Fibroblast of skin of abdomen (primary cell): Measurements from ENCODE around the gene CELA3B.
"Not testable (repeated sequence)": the region's sequence is repeated elsewhere in the genome, so short reads cannot be mapped to it uniquely, and the experiment has no call there.

Source experiments
- DNase-seq: peaks from one replicate; pipeline ENCODE4 v3.0.0-alpha.2; 2013

Gene CELA3B

GRCh38 chr1:21978209-21978608 lies 1.4 kb downstream of the CELA3B start:
- DNase-seq, result not testable (repeated sequence)

GRCh38 chr1:21980515-21981220 lies 3.8 kb downstream of the CELA3B start:
- not testable (repeated sequence) for DNase-seq

GRCh38 chr1:21981253-21981652 lies 4.4 kb downstream of the CELA3B start:
- not testable (repeated sequence) for DNase-seq

- not testable (repeated sequence) for DNase-seq
Measured at GRCh38 chr1:21982122-21982521, 5.3 kb downstream of the CELA3B start.

GRCh38 chr1:21983539-21983938 lies 6.7 kb downstream of the CELA3B start:
- DNase-seq, result not testable (repeated sequence)

GRCh38 chr1:21985893-21986292 lies 9.1 kb downstream of the CELA3B start:
- DNase-seq, result not testable (repeated sequence)

GRCh38 chr1:21986386-21986785 lies 9.6 kb downstream of the CELA3B start:
- not testable (repeated sequence) for DNase-seq

- not testable (repeated sequence) for DNase-seq
Measured at GRCh38 chr1:21989672-21990393, 13.0 kb downstream of the CELA3B start.

GRCh38 chr1:21992186-21992585 lies 15.4 kb downstream of the CELA3B start:
- DNase-seq, result not testable (repeated sequence)

- DNase-seq, result not testable (repeated sequence)
Measured at GRCh38 chr1:21994716-21995115, 17.9 kb downstream of the CELA3B start.

GRCh38 chr1:21996663-21996970 lies 19.8 kb downstream of the CELA3B start:
- not testable (repeated sequence) for DNase-seq

- not testable (repeated sequence) for DNase-seq
Measured at GRCh38 chr1:21997891-21998623, 21.2 kb downstream of the CELA3B start.

GRCh38 chr1:21998624-21999294 lies 21.9 kb downstream of the CELA3B start:
- not testable (repeated sequence) for DNase-seq

GRCh38 chr1:21999645-22000044 lies 22.8 kb downstream of the CELA3B start:
- not testable (repeated sequence) for DNase-seq

- no peak for DNase-seq
Measured at GRCh38 chr1:22001409-22001808, 24.6 kb downstream of the CELA3B start, which contains the start of gene CELA3A. TSS of gene CELA3A (plus strand) at chr1:22001657. CDS start at chr1:22001675, 18 bp downstream.

GRCh38 chr1:22002461-22002860 lies 25.6 kb downstream of the CELA3B start:
- not testable (repeated sequence) for DNase-seq

- DNase-seq, result not testable (repeated sequence)
Measured at GRCh38 chr1:22002875-22003274, 26.1 kb downstream of the CELA3B start.

GRCh38 chr1:22003959-22004358 lies 27.1 kb downstream of the CELA3B start:
- not testable (repeated sequence) for DNase-seq

- DNase-seq, result peak; percentile 12
Measured at GRCh38 chr1:22005261-22006149, 28.7 kb downstream of the CELA3B start.

GRCh38 chr1:22006736-22007135 lies 29.9 kb downstream of the CELA3B start:
- DNase-seq, result not testable (repeated sequence)

GRCh38 chr1:22007262-22007661 lies 30.4 kb downstream of the CELA3B start:
- DNase-seq, result not testable (repeated sequence)
